GM19324 (cell line): ENCODE measurements around the gene PBX3.
"Not testable (repeated sequence)": the region's sequence is repeated elsewhere in the genome, so short reads cannot be mapped to it uniquely, and the experiment has no call there.

Experiments
- ATAC-seq: cut with Tn5 transposase; IDR thresholded peaks from one replicate; pipeline ENCODE4 v1.9.1; 2021; ENCODE audit warnings: mild to moderate bottlenecking, moderate library complexity; ENCODE audit not compliant: unreplicated experiment, low FRiP score

The PBX3 gene

DNA sequence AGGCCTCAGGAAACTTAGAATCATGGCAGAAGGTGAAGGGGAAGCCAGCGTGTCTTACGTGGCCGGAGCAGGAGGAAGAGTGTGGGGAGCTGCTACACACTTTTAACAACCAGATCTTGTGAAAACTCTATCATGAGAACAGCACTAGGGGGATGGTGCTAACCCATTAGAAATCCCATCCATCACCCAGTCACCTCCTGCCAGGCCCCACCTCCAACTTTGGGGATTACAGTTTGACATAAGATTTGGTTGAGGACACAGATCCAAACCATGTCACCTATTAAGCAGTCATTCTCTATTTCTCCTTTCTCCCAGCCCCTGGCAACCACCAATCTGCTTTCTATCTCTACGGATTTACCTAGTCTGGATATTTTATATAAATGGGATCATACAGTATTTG lies 26.9 kb downstream of the PBX3 start:
- ATAC-seq = no peak

DNA sequence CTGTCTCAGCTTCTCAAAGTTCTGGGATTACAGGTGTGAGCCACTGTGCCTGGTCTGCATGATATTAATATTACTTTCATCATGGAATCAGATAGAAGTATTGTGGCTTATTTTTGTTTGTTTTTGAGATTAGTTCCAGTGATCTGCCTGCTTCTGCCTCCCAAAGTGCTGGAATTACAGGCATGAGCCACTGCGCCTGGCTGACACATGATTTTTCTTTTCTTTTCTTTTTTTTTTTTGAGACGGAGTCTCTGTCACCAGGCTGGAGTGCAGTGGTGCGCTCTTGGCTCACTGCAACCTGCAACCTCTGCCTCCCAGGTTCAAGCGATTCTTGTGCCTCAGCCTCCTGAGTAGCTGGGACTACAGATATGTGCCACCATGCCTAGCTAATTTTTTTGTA lies 29.6 kb downstream of the PBX3 start:
- ATAC-seq = not testable (repeated sequence)

DNA sequence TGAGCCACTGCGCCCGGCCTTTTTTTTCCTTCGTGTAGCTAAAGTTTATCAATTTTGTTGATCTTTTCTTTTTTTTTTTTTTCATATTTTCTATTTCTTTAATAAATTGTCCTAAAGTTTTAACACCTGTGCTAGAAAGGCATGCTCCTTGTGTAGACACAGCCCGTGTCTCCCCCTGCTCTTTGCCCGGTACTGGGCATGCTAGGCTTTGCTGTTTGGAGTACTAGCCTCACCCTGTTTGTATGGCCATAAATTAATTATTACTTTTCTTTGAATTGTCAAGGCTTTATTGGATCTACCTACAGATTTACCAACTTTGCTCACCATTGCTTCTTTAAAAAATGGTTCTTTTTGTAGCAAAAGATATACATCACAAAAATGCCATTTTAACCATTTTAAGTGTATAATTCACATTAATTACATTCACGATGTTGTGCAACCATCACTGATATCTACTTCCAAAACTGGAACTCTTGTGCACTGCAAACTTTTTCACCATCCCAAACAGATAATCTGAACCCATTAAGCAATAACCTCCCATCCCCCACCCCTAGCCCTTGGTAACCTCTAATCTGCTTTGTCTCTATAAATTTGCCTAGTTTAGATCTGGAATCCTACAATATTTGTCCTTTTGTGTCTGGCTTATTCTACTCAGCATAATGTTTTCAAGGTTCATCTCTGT lies 31.5 kb downstream of the PBX3 start:
- ATAC-seq = not testable (repeated sequence)

DNA sequence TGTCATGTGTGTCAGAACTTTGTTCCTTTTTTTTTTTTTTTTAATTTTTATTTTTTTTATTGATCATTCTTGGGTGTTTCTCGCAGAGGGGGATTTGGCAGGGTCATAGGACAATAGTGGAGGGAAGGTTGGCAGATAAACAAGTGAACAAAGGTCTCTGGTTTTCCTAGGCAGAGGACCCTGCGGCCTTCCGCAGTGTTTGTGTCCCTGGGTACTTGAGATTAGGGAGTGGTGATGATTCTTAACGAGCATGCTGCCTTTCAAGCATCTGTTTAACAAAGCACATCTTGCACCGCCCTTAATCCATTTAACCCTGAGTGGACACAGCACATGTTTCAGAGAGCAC lies 32.0 kb downstream of the PBX3 start:
- ATAC-seq = not testable (repeated sequence)

DNA sequence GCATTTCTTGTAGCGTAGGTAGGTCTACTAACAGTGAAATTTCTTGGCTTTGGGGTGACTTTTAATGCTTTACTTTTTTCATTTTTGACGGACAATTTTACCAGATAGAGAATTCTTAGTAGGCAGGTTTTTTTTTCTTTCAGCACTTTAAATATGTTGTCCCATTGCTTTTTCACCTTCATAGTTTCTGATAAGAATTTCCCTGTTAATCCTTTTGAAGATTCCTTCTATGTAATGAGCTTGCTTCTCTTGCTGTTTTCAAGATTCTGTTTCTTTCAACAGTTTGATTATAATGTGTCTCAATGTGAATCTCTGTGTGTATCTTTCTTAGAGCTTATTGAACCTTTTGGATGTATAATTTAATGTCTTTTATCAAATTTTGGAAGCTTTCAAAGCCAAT lies 35.5 kb downstream of the PBX3 start:
- ATAC-seq = no peak

DNA sequence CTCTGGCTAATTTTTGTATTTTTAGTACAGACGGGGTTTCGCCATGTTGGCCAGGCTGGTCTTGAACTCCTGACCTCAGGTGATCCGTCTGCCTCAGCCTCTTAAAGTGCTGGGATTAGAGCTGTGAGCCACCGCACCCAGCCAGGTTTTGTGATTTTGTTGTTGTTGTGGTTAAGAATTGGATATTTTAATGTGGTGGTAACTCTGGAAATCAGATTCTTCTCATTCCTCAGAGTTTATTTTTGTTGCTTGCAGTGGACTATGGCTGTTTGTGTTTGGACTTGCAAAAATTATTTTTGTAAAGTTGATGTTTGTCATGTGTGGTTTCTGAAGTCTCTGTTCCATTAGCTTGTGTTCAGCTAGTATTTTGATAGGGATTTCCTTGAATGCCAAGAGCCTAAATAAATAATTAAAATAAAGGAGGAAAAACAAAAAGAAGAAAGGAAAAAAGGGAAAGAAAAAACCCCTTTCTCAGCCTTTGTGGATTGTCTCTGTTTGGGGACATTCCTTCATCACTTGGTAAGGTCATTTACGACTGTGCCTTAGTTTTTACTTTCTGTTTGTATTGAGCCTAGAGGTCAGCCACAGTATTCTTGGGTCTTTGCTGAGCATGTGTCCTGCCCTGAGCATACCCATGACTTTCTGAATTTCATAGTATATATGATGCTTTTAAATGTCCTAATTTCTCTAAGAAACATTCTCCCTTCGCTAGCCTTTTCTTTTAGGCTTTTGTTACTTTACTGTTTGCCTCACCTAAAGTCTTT lies 37.3 kb downstream of the PBX3 start:
- ATAC-seq = no peak

DNA sequence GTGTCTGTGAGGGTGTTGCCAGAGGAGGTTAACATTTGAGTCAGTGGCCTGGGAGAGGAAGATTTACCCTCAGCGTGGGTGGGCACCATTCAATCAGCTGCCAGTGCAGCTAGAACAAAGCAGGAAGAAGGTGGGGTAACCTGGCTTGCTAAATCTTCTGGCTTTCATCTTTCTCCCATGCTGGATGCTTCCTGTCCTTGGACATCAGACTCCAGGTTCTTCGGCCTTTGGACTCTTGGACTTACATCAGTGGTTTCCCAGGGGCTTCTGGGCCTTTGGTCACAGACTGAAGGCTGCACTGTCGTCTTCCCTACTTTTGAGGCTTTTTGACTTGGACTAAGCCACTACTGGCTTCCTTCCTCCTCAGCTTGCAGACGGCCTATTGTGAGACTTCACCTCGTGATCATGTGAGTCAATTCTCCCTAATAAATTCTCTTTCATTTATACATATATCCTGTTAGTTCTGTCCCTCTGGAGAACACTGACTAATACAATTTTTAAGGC lies 38.1 kb downstream of the PBX3 start:
- ATAC-seq = no peak

DNA sequence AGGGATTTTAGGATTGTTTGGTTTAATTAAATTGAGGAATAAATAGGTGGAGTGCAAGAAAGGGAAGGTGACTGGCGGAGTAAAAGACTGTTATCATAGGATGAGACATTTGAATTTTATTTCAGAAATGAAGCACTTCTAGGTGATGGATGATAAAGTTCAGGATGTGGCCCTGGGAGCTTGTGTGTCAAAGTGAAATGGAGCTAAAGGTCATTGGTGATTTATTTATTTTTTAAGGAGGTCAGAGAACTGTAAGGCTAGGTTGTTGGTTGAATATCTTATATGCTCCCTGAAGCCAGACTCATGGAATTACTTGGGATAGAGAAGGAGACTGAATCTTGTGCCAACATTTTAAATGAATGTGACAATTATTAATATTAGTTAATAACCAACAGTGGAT lies 40.5 kb downstream of the PBX3 start:
- ATAC-seq = no peak

DNA sequence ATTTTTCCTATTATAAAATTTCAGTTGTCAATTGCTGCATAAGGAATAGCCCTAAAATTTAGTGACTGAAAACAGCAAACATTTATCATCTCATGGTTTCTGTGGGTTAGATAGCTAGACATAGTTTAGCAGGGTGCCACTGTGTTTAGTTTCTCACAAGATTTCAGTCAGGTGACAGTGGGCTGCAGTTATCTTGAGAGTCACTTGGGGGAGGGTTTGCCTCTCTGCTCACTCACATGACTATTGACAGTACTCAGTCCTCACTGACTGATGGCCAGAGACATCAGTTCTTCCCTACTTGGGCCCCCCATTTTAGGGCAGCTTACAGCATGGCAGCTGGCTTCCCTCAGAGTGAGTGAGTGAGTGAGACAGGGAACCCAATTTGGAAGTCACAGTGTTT lies 42.0 kb downstream of the PBX3 start:
- no peak for ATAC-seq

DNA sequence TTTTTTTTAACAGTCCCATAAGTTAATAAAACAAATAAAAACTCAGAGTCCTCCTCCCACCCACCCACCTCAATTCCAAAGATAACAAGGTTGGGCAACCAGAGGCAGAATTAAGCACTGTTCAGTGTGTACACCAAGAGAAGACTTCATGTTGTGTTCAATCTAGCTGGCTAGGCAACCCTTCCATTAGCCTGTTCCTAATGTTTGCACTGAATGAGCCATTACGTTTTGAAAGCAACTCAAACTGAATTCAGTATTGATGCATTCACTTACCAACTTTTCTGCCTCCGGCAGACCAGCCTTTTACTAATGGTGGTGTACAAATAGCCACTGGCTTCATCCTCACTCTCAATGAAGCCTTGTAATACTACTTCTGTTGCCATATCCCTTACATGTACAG lies 47.5 kb downstream of the PBX3 start:
- no peak for ATAC-seq

DNA sequence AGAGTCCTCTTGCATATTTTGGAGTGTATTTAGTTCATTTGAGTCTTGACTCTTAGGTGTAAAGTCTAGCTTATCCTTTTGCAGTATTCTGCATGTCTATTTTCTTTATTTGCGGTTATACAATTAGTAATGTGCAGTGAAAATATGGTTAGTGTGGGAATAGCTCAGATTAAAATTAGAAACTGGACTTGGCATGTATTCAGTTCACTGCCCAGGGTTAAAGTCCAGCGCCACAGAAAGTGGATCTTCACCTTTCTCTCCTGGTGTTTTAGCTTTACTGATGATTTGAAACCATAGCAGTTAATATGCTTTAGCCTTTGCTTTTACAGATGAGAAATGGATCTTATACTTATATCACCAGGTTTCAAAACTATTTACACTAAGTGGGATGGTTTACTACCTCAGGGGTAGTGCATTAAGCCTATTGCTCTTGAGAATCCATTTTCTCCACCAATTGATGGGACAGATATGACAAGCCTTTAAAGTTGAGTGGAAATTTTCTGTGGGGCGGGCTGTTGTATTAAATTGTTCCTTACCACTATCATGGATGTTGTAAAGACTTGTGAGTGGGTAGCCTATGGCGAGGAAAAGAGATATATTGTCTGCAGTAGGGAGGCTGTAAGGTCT lies 48.9 kb downstream of the PBX3 start:
- no peak for ATAC-seq

DNA sequence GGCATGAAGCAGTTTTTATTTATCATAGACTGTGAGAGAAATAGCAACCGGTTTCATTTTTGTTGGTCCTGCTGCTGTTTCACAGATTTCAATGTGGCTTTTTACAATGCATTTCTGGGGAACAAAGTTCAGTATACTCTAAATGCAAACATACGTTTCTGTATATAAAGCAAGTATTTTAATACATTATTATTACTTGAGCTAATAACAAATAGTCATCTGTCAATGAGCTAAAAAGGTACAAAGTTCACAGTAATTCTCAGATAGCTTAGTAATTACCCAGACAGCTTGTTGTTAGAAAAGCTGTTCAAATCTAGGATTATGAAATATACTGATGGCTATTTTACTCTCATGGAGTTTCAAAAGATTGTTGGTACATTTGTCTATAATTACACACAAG lies 50.8 kb downstream of the PBX3 start:
- ATAC-seq = no peak

DNA sequence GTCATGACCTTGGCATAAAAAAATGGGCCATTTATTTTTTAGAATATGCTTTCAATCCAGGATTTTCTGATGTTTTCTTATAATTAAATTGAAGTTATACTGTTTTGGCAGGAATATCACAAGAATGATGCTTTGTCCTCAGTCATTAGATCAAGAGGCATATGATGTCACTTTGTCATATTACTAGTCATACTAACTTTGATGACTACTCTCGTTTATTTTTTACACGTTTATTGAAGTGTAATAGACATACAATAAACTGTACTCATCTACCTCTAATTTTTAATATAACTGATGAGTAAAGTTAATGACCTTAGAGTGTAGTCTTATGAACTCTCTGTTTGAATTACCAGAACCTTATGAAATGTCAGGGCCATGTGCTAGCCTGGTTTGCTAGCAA lies 56.4 kb downstream of the PBX3 start:
- no peak for ATAC-seq

DNA sequence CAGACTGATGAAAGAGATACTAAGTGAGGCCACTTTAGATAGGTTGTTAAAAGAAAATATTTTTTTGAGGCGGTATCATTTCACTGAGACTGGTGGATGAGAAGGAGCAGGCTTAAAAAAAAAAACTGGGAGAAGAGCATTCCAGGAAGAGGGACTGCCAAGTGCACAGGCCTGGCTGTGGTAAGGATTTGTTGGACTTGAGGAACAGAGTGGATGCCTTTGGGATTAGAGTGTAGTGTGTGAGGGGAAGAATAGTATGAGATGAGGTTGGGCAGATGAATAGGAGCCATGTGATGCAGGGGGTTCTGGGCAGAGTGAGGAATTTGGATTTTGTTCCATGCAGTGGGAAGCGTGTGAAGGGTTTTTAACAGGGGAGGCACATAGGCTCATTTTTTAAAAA lies 57.9 kb downstream of the PBX3 start:
- ATAC-seq = no peak

DNA sequence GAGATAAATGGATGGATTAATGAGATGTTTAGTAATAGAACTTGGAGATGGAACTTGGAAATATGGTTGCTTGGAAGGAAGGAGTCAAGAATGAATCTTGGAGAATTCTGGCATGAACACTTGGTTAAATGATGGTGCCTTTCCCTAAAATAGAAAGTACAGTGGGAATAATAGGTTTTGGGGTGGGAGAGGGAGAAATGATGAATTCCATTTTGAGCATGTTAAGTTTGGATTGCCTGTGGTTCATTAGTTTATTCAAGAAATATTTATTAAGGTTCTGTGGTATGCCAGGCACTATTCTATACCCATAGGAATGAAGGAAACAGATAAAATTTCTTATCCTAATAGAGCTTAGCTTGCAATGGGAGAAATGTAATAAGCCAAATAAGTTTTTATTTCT lies 58.4 kb downstream of the PBX3 start:
- no peak for ATAC-seq

DNA sequence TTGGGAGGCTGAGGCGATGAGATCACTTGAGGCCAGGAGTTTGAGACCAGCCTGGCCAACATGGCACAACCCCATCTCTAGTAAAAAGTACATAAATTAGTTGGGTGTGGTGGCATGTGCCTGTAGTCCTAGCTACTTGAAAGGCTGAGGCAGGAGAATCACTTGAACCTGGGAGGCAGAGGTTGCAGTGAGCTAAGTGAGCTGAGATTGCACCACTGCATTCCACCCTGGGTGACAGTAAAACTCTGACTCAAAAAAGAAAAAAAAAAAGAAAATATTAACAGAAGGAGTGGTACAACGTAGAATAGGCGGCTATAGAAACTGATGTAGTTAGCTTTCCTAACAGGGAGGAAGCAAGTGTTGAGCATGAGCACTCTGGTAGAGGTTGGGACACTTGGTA lies 59.9 kb downstream of the PBX3 start:
- ATAC-seq = no peak

DNA sequence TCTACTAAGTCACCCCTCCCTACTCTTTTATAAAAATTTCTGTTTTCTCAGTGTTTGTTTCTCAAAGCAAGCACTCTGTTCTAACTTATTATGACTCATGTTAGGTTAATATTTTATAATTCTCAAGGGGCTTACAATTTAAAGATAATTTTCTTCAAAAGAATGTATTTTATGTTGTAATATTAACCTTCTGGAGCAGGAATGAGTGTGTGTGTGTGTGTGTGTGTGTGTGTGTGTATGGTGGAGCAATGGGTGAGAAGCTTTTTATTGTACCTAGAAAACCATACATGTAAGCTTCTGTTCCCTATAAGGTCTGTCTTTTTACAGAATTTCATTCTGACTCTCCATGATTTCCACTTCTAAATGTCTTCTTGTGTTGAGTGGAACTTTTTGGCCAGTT lies 63.0 kb downstream of the PBX3 start:
- no peak for ATAC-seq

DNA sequence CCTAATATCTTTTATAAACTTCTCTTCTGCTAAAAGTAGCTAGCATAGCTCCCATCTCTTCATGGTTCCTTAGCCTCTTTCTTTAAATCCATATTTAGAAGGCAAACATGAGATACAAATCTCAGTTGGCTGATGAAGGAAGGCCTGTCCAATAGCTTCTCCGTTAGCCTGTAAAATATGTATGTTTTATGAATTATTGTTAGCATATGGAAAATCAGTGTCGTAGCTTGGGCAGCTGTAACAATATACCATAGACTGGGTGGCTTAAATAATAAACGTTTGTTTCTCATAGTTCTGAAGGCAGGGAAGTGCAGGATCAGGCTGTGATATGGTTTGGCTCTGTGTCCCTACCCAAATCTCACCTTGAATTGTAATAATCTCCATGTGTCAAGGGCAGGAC lies 63.8 kb downstream of the PBX3 start:
- no peak for ATAC-seq

DNA sequence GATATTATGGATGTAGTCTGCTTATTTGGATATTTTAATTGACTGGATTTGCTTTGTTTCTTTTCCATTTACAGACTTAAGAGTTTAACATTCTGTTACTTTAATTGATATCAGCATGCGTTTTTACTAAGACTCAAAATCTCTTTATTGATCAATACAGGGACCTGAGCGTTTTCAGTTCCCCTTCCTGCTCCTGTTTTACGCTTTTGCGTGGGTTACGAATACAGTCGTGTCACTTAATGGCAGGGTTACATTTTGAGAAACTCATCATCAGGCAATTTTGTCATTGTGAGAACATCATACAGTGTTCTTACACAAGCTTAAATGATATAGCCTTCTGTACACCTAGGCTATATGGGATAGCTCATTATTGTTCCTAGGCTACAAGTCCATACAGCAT lies 65.2 kb downstream of the PBX3 start:
- ATAC-seq = no peak

DNA sequence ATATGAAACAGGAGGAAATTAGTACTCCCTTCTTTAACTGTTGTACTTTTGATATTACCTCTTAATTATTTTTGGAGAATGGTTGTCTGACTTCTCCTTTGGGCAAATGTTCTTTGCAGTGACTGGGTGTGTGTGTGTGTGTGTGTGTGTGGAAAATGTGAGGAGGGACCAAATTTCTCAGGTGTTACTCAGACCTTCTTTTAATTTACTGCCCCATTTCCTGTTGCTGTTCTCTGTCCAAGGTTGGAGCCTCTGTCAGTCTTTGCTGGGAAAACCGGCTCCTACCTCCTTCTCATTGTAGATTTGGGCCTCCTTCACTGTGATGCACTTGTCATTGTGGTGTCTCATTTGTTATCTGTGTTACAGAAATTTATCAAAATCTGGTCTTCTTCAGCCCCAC lies 68.4 kb downstream of the PBX3 start:
- ATAC-seq = no peak

DNA sequence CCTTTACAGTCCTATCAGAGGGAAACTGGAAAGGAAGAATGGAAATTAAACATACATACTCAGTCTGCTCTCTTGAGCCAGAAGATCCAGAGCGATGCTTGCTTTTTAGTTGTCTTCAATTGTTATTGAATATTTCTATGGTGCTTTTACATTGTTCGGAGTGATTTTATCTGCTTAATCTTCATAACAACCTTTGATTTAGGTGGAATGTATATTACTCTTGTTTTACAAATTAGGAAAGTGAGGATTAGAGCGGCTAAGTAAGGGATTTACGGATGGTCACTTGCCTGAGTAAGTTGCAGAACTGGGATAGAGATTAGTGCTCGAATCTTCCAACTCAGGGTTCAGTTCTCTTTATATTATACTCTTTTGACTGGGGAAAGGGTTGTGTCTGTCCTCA lies 69.1 kb downstream of the PBX3 start:
- ATAC-seq = no peak
